ENCODE measurements around the gene SGSM2.

DNA sequence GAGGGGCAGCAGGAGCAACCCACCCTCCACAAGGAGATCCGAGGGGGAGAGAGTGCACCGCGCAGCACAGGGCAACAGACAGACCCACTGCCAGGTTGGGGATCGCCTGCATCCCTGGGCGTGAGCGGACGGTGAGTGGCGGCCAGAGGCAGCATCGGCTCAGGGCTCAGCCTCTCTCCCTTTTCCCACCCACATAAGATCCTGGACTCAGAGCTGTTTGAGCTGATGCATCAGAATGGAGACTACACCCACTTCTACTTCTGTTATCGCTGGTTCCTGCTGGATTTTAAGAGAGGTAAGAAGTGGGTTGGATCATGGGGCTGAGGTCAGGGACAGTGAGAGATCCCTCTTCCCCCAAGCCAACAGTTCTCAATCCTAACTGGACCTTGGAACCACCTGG is 40.4 kb downstream of the SGSM2 start:
- TF ChIP-seq CTCF (IDR thresholded peaks at IDR 0.05) (no peak), POLR2A (IDR thresholded peaks at IDR 0.05) (no peak)
